Measurements from ENCODE around the gene PSAP. TPM values are rescaled to one million over a fixed set of nuclear protein-coding genes. Genes with fewer than 3 reads are reported as not detected.

The PSAP gene
- total RNA-seq, 1 experiment from 2014 or later = 1,316 TPM

GRCh38 chr10:71844695-71845094 lies 6.4 kb downstream of the PSAP start:
- H3K36me3 ChIP-seq (ENCODE audit: control insufficient read depth, insufficient read depth, low read length) = peaks cover 3% of the 10 kb centered on the region; the same call in 1 of the 2 replicates
- H3K4me1 ChIP-seq = peaks cover 71% of the 10 kb centered on the region
- Mint-ChIP-seq H3K27ac (ENCODE audit: unreplicated experiment) (no peak overlapping the region), H3K4me1 (ENCODE audit: low read depth, unreplicated experiment) (peaks cover 50% of the 10 kb centered on the region), H3K4me3 (ENCODE audit: unreplicated experiment) (no peak overlapping the region), H3K36me3 (ENCODE audit: insufficient read depth, unreplicated experiment) (peaks cover 12% of the 10 kb centered on the region), H3K9me3 (ENCODE audit: unreplicated experiment) (no peaks in the 10 kb centered on the region), H3K27me3 (ENCODE audit: insufficient read depth, unreplicated experiment) (no peaks in the 10 kb centered on the region)
- no peak for DNase-seq
- ChIA-PET CTCF (interaction anchor here (0.6 to 1.6 kb wide), 2 partner anchors 8 to 204 kb away, joined by 3 to 5 read pairs; no protein-coding TSS in a partner anchor), POLR2A (interaction anchor here (0.6 kb wide), 1 partner anchor 17 kb away, joined by 5 read pairs; no protein-coding TSS in a partner anchor)
- TF ChIP-seq CTCF (IDR thresholded peaks at IDR 0.05; ENCODE audit: insufficient read depth in 1 of 2, low read depth in 1 of 2, low read length in 1 of 2, severe bottlenecking in 1 of 2, unreplicated experiment in 1 of 2) = no peak
- no peaks in the 10 kb centered on the region for H3K9me3 ChIP-seq
- no TSS peak for BruUV-seq (replicated peaks)
- no peak overlapping the region for H3K4me3 ChIP-seq (ENCODE audit: low read depth, low read length)
- H3K27me3 ChIP-seq (replicated peaks; ENCODE audit: control insufficient read depth, insufficient read depth, low read length) = no peaks in the 10 kb centered on the region
- intact Hi-C loops (cut with micrococcal nuclease; ENCODE audit: unreplicated experiment) = no loop called here

- H3K27me3 Mint-ChIP-seq (ENCODE audit: insufficient read depth, unreplicated experiment) = no peaks in the 10 kb centered on the region
- no peak overlapping the region for H3K4me3 ChIP-seq (ENCODE audit: low read depth, low read length)
- H3K36me3 Mint-ChIP-seq (ENCODE audit: insufficient read depth, unreplicated experiment) = peaks cover 8% of the 10 kb centered on the region
- H3K4me1 ChIP-seq = peaks cover 71% of the 10 kb centered on the region
- no TSS peak for BruUV-seq (replicated peaks)
- H3K4me3 Mint-ChIP-seq (ENCODE audit: unreplicated experiment) = no peak overlapping the region
- H3K4me1 Mint-ChIP-seq (ENCODE audit: low read depth, unreplicated experiment) = peaks cover 49% of the 10 kb centered on the region
- no peaks in the 10 kb centered on the region for H3K27me3 ChIP-seq (replicated peaks; ENCODE audit: control insufficient read depth, insufficient read depth, low read length)
- TF ChIP-seq CTCF (IDR thresholded peaks at IDR 0.05; ENCODE audit: insufficient read depth in 1 of 2, low read depth in 1 of 2, low read length in 1 of 2, severe bottlenecking in 1 of 2, unreplicated experiment in 1 of 2) = no peak
- no peak for DNase-seq
- H3K9me3 Mint-ChIP-seq (ENCODE audit: unreplicated experiment) = no peaks in the 10 kb centered on the region
- ChIA-PET CTCF (no interaction called here), POLR2A (no interaction called here)
- peaks cover 3% of the 10 kb centered on the region; the same call in 1 of the 2 replicates for H3K36me3 ChIP-seq (ENCODE audit: control insufficient read depth, insufficient read depth, low read length)
- H3K27ac Mint-ChIP-seq (ENCODE audit: unreplicated experiment) = no peak overlapping the region
- H3K9me3 ChIP-seq = no peaks in the 10 kb centered on the region
- intact Hi-C loops (cut with micrococcal nuclease; ENCODE audit: unreplicated experiment) = no loop called here
Observed at GRCh38 chr10:71844084-71844483, 7.0 kb downstream of the PSAP start.

GRCh38 chr10:71842856-71843686 lies 8.0 kb downstream of the PSAP start:
- Mint-ChIP-seq H3K9me3 (ENCODE audit: unreplicated experiment) (no peaks in the 10 kb centered on the region), H3K36me3 (ENCODE audit: insufficient read depth, unreplicated experiment) (peaks cover 17% of the 10 kb centered on the region), H3K27me3 (ENCODE audit: insufficient read depth, unreplicated experiment) (no peaks in the 10 kb centered on the region), H3K27ac (ENCODE audit: unreplicated experiment) (peak overlapping the region; percentile 12), H3K4me1 (ENCODE audit: low read depth, unreplicated experiment) (peaks cover 49% of the 10 kb centered on the region), H3K4me3 (ENCODE audit: unreplicated experiment) (no peak overlapping the region)
- Histone ChIP-seq H3K4me1 (peaks cover 72% of the 10 kb centered on the region), H3K36me3 (ENCODE audit: control insufficient read depth, insufficient read depth, low read length) (peaks cover 3% of the 10 kb centered on the region; the same call in 1 of the 2 replicates), H3K9me3 (no peaks in the 10 kb centered on the region), H3K27me3 (replicated peaks; ENCODE audit: control insufficient read depth, insufficient read depth, low read length) (no peaks in the 10 kb centered on the region), H3K4me3 (ENCODE audit: low read depth, low read length) (no peak overlapping the region)
- no peak for DNase-seq
- no peak for TF ChIP-seq CTCF (IDR thresholded peaks at IDR 0.05; ENCODE audit: insufficient read depth in 1 of 2, low read depth in 1 of 2, low read length in 1 of 2, severe bottlenecking in 1 of 2, unreplicated experiment in 1 of 2)
- POLR2A ChIA-PET = interaction anchor here (1.3 kb wide), 1 partner anchor 8 kb away, joined by 9 read pairs; the partner anchor contains the start of gene PSAP
- BruUV-seq (replicated peaks) = no TSS peak
- CTCF ChIA-PET = interaction anchor here (0.7 to 3.5 kb wide), 2 partner anchors 53 to 566 kb away, joined by 3 to 27 read pairs; no protein-coding TSS in a partner anchor
- intact Hi-C loops (cut with micrococcal nuclease; ENCODE audit: unreplicated experiment) = no loop called here
